Pancreas (tissue), 10 donors: Measurements from ENCODE around the gene CX3CL1. TPM values are rescaled to one million over a fixed set of nuclear protein-coding genes. Genes with fewer than 3 reads are reported as not detected.

ENCODE experiments used
- ATAC-seq, 4 donors: fragments of 200-7000 bp; cut with Tn5 transposase; one replicate each; pipeline versions ENCODE4 v1.8.0 to v1.9.1; 2020; ENCODE audit warnings: mild to moderate bottlenecking in 4 of 4, moderate library complexity in 4 of 4
- DNase-seq, 6 donors: peaks; one replicate each; pipeline ENCODE4 v3.0.0-alpha.2; 2020
- FAIRE-seq: peaks from 2 replicates; lab custom pipeline; 2012; peaks lifted over from hg19 to GRCh38; lab: Jason Lieb, UNC
- H3K27ac ChIP-seq, 4 donors: fragments of 200-600 bp; sonication (generic); 1 replicate in 3 of 4; 2 replicates in 1 of 4; pipeline versions ENCODE4 v1.5.0 to v1.8.0; 2020
- H3K27me3 ChIP-seq, 4 donors: fragments of 200-600 bp; one replicate each; pipeline ENCODE4 v1.8.0; 2021
- H3K36me3 ChIP-seq, 3 donors: fragments of 200-600 bp; sonication (generic) in 1 of 3; one replicate each; pipeline versions ENCODE4 v1.5.0 to v1.8.0; 2020 to 2021
- H3K4me1 ChIP-seq, 3 donors: fragments of 200-600 bp; one replicate each; pipeline ENCODE4 v1.8.0; 2021
- H3K4me3 ChIP-seq, 4 donors: fragments of 200-600 bp; sonication (generic) in 2 of 4; one replicate each; pipeline versions ENCODE4 v1.5.0 to v1.8.0; 2020 to 2021
- H3K9me3 ChIP-seq, 4 donors: fragments of 200-600 bp; one replicate each; pipeline ENCODE4 v1.8.0; 2021
- WGBS, 2 donors: extraction: QIAGEN DNeasy Blood & Tissue Kit; methylation state at CpG; one replicate each; pipeline ENCODE4 v1.1.7; 2013; 5-methylcytosine and 5-hydroxymethylcytosine counted together
- intact Hi-C, 3 donors: fragments of 100-400 bp; cut with DNase I; formaldehyde crosslinking; loops; one replicate each; pipeline versions ENCODE4 v1.11.1 to v1.14.2; 2022
- polyA plus RNA-seq, 2 donors: library from polyadenylated mRNA; stranded (reverse); fragments of 200-250 nt; gene quantifications; one replicate each; pipeline ENCODE4 v1.2.3, GENCODE V29; 2013
- total RNA-seq, 6 donors: library from RNA; stranded (reverse); fragmentation: NEBNext Ultra II Directional in 4 of 6; extraction: Animal tissue kit (Norgen Biotek cat#: 25700) in 4 of 6; gene quantifications; one replicate each; pipeline versions ENCODE4 v1.2.1 to v1.2.4, GENCODE V29; 2021 to 2023
- TF ChIP-seq, protein P1 (sequence below), 4 donors: fragments of 200-600 bp; sonication (generic) in 3 of 4; IDR thresholded peaks; one replicate each; pipeline versions ENCODE4 v1.5.0 to v1.8.0; 2021; ENCODE audit warnings: antibody characterized with exemption in 4 of 4
- donor health status: healthy with polysubstance abuse.
- donor health status: DM: no; HTN: no; CAD: no; lungs with moderate emphysema.
- donor health status: DM: no; HTN: no; CAD: no.
- donor health status: control.
- donor health status: control.
- donor health status: Bipolar disorder and iron deficiency.
- donor health status: DM: yes; HTN: yes; CAD: no.
- donor health status: DM: no; HTN: no; CAD: no.
- donor health status: DM: no; HTN: no; CAD: no.
- donor health status: DM: yes; HTN: yes; CAD: no.

Gene CX3CL1
- total and polyA plus RNA-seq, 8 donors = 4.6 to 21.3 (median 7.4) TPM

DNA sequence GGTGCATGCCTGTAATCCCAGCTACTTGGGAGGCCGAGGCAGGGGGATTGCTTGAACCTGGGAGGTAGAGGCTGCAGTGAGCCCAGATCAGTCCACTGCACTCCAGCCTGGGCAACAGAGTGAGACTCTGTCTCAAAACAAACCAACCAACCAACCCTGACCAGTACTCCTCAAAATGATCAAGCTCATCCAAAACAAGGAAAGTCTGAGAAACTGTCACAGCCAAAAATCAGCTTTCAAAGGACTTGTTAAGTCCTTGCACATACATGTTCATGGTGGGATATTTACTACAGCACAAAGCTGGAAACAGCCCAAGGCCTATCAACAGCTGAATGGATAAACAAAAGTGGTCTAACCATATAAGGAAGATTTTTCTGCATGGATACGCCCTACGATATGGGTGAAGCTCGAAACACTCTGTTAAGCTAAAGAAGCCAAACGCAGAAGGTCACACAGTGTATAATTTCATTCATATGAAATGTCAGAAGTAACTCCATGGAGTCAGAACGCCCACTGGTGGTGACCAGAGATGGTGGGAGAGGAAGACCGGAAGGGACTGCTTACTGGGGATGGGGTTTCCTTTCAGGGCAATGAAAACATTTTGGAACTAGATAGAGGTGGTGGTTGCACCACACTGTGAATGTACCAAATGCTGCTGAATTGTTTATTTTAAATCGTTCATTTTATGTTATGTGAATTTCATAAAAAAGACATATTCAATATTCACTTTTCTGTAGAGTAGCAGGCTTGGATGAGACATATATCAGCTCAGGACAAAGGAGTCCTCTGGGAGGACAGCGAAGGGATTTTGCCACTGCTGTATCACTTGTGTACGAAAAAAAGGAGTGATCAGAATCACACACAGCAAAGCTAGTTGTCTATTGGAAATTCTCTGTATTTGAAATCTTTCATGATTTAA, 50.0 kb downstream of the CX3CL1 start:
- TF ChIP-seq, protein P1, sequence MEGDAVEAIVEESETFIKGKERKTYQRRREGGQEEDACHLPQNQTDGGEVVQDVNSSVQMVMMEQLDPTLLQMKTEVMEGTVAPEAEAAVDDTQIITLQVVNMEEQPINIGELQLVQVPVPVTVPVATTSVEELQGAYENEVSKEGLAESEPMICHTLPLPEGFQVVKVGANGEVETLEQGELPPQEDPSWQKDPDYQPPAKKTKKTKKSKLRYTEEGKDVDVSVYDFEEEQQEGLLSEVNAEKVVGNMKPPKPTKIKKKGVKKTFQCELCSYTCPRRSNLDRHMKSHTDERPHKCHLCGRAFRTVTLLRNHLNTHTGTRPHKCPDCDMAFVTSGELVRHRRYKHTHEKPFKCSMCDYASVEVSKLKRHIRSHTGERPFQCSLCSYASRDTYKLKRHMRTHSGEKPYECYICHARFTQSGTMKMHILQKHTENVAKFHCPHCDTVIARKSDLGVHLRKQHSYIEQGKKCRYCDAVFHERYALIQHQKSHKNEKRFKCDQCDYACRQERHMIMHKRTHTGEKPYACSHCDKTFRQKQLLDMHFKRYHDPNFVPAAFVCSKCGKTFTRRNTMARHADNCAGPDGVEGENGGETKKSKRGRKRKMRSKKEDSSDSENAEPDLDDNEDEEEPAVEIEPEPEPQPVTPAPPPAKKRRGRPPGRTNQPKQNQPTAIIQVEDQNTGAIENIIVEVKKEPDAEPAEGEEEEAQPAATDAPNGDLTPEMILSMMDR (IDR thresholded peaks at IDR 0.05) = peak; percentile 22 to 43 (median 42)
- Histone ChIP-seq H3K36me3 (no peaks in the 10 kb centered on the region), H3K9me3 (no peaks in the 10 kb centered on the region), H3K4me3 (no peak overlapping the region), H3K27me3 (no peaks in the 10 kb centered on the region), H3K27ac (no peak overlapping the region), H3K4me1 (peaks cover 0 to 3% (median 2%) of the 10 kb centered on the region in 3 donors)
- WGBS, 2 donors = 24% methylated on average over 10 of the region's 10 CpGs
- DNase-seq = peak in 5 of 6 donors; percentile 39 to 56 (median 42)
- no peak for FAIRE-seq
- intact Hi-C loops = loop anchor here in 2 of 3 donors (10.0 kb wide), 2 partner anchors 93 to 327 kb away; partner anchors contain the start of gene CPNE2 (in 1 of the 2)
- ATAC-seq = peak in 3 of 4 donors; percentile 71 to 81 (median 72)

DNA sequence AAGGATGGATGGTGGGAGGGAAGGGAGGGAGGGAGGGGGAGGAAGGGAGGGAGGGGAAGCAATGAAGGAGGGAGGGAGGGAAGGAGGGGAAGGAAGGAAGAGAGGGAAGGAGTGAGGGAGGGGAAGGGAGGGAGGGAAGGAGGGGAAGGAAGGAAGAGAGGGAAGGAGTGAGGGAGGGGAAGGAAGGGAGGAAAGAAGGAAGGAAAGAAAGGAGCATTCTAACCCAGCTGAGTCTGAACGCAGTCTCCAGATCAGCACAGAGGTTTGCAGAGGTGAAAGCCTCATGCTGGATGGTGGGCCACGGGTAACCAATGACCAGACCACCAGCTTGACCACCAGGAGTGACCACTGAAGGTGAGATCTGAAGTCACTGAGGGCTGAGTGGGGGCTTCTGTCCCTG, 50.9 kb downstream of the CX3CL1 start:
- 70 to 82% methylated on average over 2 of the region's 2 CpGs for WGBS, 2 donors
- no peaks in the 10 kb centered on the region for H3K9me3 ChIP-seq
- intact Hi-C loops = loop anchor here in 2 of 3 donors (10.0 kb wide), 2 partner anchors 92 to 328 kb away; partner anchors contain the start of gene CPNE2 (in 1 of the 2)
- peaks cover 0 to under 1% (median 0%) of the 10 kb centered on the region in 3 donors for H3K36me3 ChIP-seq
- no peak for FAIRE-seq
- no peak overlapping the region for H3K4me3 ChIP-seq
- peak in 1 of 6 donors; percentile 13 for DNase-seq
- no peak for ATAC-seq
- no peak overlapping the region for H3K27ac ChIP-seq
- peaks cover 0 to 3% (median 0%) of the 10 kb centered on the region in 3 donors for H3K4me1 ChIP-seq
- TF ChIP-seq, protein P1 (IDR thresholded peaks at IDR 0.05) = no peak
- H3K27me3 ChIP-seq = no peaks in the 10 kb centered on the region

DNA sequence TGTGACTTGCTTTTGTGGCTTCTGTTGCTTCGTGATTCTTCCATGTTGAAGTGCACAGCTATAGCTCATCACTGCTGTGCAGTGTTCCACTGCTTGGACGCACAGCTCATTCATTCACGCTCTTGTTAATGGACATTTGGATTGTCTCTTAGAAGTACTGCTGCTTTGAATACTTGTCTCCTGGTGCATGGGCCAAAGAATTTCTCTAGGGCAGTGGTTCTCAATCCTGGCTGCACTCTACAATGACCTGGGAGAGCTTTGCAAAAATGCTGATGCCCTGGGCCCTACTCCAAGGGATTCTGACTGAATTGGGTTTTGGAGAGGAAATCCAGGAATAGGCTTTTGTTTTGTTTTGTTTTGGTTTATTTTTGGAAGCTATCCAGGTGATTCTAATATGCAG, 52.3 kb downstream of the CX3CL1 start:
- Histone ChIP-seq H3K4me3 (no peak overlapping the region), H3K9me3 (no peaks in the 10 kb centered on the region), H3K27me3 (no peaks in the 10 kb centered on the region), H3K36me3 (peaks cover 0 to 10% (median 0%) of the 10 kb centered on the region in 3 donors), H3K27ac (no peak overlapping the region), H3K4me1 (no peaks in the 10 kb centered on the region)
- ATAC-seq (no peak), FAIRE-seq (no peak), DNase-seq (no peak)
- WGBS, 2 donors = 72 to 82% methylated on average over 3 of the region's 3 CpGs
- TF ChIP-seq, protein P1 (IDR thresholded peaks at IDR 0.05) = no peak
- intact Hi-C loops = loop anchor here in 2 of 3 donors (10.0 kb wide), 2 partner anchors 90 to 330 kb away; partner anchors contain the start of gene CPNE2 (in 1 of the 2)

DNA sequence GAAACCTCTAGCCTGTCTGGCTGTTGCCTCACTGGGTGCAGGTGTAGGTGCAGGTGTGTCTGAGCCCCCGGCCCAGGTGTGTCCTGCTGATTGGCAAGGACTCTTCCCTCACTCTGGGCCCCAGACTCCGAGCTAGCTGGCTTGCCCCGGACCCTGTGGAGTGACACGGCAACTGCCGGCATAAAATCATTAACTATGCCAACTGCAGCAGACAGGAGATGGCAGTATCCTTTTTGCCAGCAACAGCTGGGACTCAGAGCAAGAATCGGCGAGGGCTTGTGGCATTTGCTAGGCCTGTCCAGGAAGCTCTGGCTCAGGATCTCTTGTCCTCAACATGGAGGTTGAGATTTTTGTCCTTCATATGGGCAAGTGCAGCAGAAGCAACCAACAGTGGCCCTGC, 54.1 kb downstream of the CX3CL1 start:
- intact Hi-C loops = loop anchor here in 2 of 3 donors (10.0 kb wide), 2 partner anchors 88 to 332 kb away; partner anchors contain the start of gene CPNE2 (in 1 of the 2)
- no peak for FAIRE-seq
- Histone ChIP-seq H3K36me3 (peaks cover 0 to 25% (median 10%) of the 10 kb centered on the region in 3 donors), H3K4me1 (no peaks in the 10 kb centered on the region), H3K4me3 (no peak overlapping the region), H3K27ac (no peak overlapping the region), H3K27me3 (no peaks in the 10 kb centered on the region), H3K9me3 (no peaks in the 10 kb centered on the region)
- DNase-seq = no peak
- no peak for ATAC-seq
- WGBS, 2 donors = 86 to 90% methylated on average over 7 of the region's 7 CpGs
- TF ChIP-seq, protein P1 (IDR thresholded peaks at IDR 0.05) = no peak
